H9 (cell line): ENCODE measurements around the gene PTPN11. TPM values are rescaled to one million over a fixed set of nuclear protein-coding genes. Genes with fewer than 3 reads are reported as not detected.

Source experiments
- DNase-seq: peaks from one replicate; pipeline ENCODE4 v3.0.0-alpha.2; 2017
- H2AFZ ChIP-seq: one replicate; pipeline ENCODE4 v1.6.1; 2013; ENCODE audit warnings: mild to moderate bottlenecking, low read length, control low read depth, moderate library complexity
- H2AK5ac ChIP-seq: 2 replicates; pipeline ENCODE4 v1.6.1; 2013; ENCODE audit warnings: low read length, control low read depth, mixed read lengths; ENCODE audit not compliant: insufficient read length
- H2BK120ac ChIP-seq: one replicate; pipeline ENCODE4 v1.6.1; 2013; ENCODE audit warnings: low read depth, mild to moderate bottlenecking, low read length, control low read depth, inconsistent platforms; ENCODE audit not compliant: poor library complexity, severe bottlenecking
- H2BK12ac ChIP-seq: 2 replicates; pipeline ENCODE4 v1.6.1; 2013; ENCODE audit warnings: low read length, control low read depth, mixed read lengths, low read depth; ENCODE audit not compliant: insufficient read length
- H2BK15ac ChIP-seq: 2 replicates; pipeline ENCODE4 v1.6.1; 2013; ENCODE audit warnings: low read depth, low read length, control low read depth
- H2BK20ac ChIP-seq: one replicate; pipeline ENCODE4 v1.6.1; 2013; ENCODE audit warnings: low read depth, mild to moderate bottlenecking, low read length, control low read depth, inconsistent platforms; ENCODE audit not compliant: poor library complexity, severe bottlenecking
- H2BK5ac ChIP-seq: 2 replicates; pipeline ENCODE4 v1.6.1; 2013; ENCODE audit warnings: low read length, control low read depth, mixed read lengths; ENCODE audit not compliant: insufficient read length
- H3K14ac ChIP-seq: 2 replicates; pipeline ENCODE4 v1.6.1; 2013; ENCODE audit warnings: low read length, control low read depth; ENCODE audit not compliant: insufficient read depth
- H3K18ac ChIP-seq: 2 replicates; pipeline ENCODE4 v1.6.1; 2013; ENCODE audit warnings: low read depth, mild to moderate bottlenecking, mixed read lengths, low read length, control low read depth; ENCODE audit not compliant: insufficient read length
- H3K23ac ChIP-seq: 2 replicates; pipeline ENCODE4 v1.6.1; 2013; ENCODE audit warnings: low read length, control low read depth, mixed read lengths, low read depth; ENCODE audit not compliant: insufficient read length
- H3K23me2 ChIP-seq: 2 replicates; pipeline ENCODE4 v1.6.1; 2013; ENCODE audit warnings: low read depth, mild to moderate bottlenecking, mixed read lengths, low read length, control low read depth; ENCODE audit not compliant: insufficient read length, poor library complexity, severe bottlenecking
- H3K27ac ChIP-seq: 2 replicates; pipeline ENCODE4 v1.5.1; 2013; ENCODE audit warnings: low read length, control low read depth, mixed read lengths, low read depth; ENCODE audit not compliant: insufficient read length
- H3K27me3 ChIP-seq: 2 replicates; pipeline ENCODE4 v1.6.1; 2013; ENCODE audit warnings: low read length, control low read depth, inconsistent platforms; ENCODE audit not compliant: insufficient read depth
- H3K4ac ChIP-seq: 2 replicates; pipeline ENCODE4 v1.6.1; 2013; ENCODE audit warnings: low read depth, mild to moderate bottlenecking, control low read depth, inconsistent platforms, low read length, moderate library complexity
- H3K4me1 ChIP-seq: 2 replicates; pipeline ENCODE4 v1.6.1; 2013; ENCODE audit warnings: low read length, control low read depth, inconsistent platforms; ENCODE audit not compliant: insufficient read depth
- H3K4me2 ChIP-seq: 2 replicates; pipeline ENCODE4 v1.6.1; 2013; ENCODE audit warnings: low read length, control low read depth, mixed read lengths; ENCODE audit not compliant: insufficient read length, insufficient read depth
- H3K56ac ChIP-seq: 2 replicates; pipeline ENCODE4 v1.6.1; 2013; ENCODE audit warnings: low read depth, mild to moderate bottlenecking, mixed read lengths, low read length, control low read depth; ENCODE audit not compliant: insufficient read length
- H3K79me1 ChIP-seq: 2 replicates; pipeline ENCODE4 v1.6.1; 2013; ENCODE audit warnings: low read depth, mild to moderate bottlenecking, moderate library complexity, low read length, control low read depth, inconsistent platforms; ENCODE audit not compliant: insufficient read depth, poor library complexity, severe bottlenecking
- H3K79me2 ChIP-seq: 2 replicates; pipeline ENCODE4 v1.6.1; 2013; ENCODE audit warnings: low read length, control low read depth, inconsistent platforms; ENCODE audit not compliant: insufficient read depth
- H3K9ac ChIP-seq: 2 replicates; pipeline ENCODE4 v1.6.1; 2013; ENCODE audit warnings: low read length, control low read depth, mixed read lengths; ENCODE audit not compliant: insufficient read length; ENCODE audit errors: extremely low read depth
- H3K9me3 ChIP-seq: one replicate; pipeline ENCODE4 v1.6.1; 2013; ENCODE audit warnings: low read depth, low read length, inconsistent platforms; ENCODE audit not compliant: control insufficient read depth
- H3T11ph ChIP-seq: one replicate; pipeline ENCODE4 v1.6.1; 2013; ENCODE audit warnings: mild to moderate bottlenecking, low read length, control low read depth, inconsistent platforms
- H4K20me1 ChIP-seq: one replicate; pipeline ENCODE4 v1.6.1; 2013; ENCODE audit not compliant: control insufficient read depth, insufficient read length, insufficient read depth
- H4K5ac ChIP-seq: 2 replicates; pipeline ENCODE4 v1.6.1; 2013; ENCODE audit warnings: low read depth, mild to moderate bottlenecking, mixed read lengths, low read length, control low read depth; ENCODE audit not compliant: insufficient read length
- H4K8ac ChIP-seq: replicated peaks from 2 replicates; pipeline ENCODE4 v1.6.1; 2013; ENCODE audit warnings: low read length, control low read depth, mixed read lengths, low read depth; ENCODE audit not compliant: insufficient read length
- H4K91ac ChIP-seq: 2 replicates; pipeline ENCODE4 v1.6.1; 2013; ENCODE audit warnings: low read depth, mild to moderate bottlenecking, moderate library complexity, mixed read lengths, low read length, control low read depth; ENCODE audit not compliant: insufficient read length
- H3K27ac Mint-ChIP-seq, 3 experiments: 2 replicates in 2 of 3; 3 replicates in 1 of 3; pipeline ENCODE4 v1.8.0; 2020 to 2021; ENCODE audit warnings: mixed read lengths in 3 of 3, mild to moderate bottlenecking in 1 of 3, moderate library complexity in 1 of 3
- H3K27me3 Mint-ChIP-seq: 2 replicates; pipeline ENCODE4 v1.8.0; 2021; ENCODE audit warnings: low read depth, mild to moderate bottlenecking, moderate library complexity, mixed read lengths
- H3K36me3 Mint-ChIP-seq, 3 experiments: 2 replicates in 2 of 3; 3 replicates in 1 of 3; pipeline ENCODE4 v1.8.0; 2020 to 2021; ENCODE audit warnings: low read depth in 3 of 3, mixed read lengths in 3 of 3; ENCODE audit not compliant: insufficient read depth in 1 of 3
- H3K4me1 Mint-ChIP-seq, 2 experiments: 2 replicates each; pipeline ENCODE4 v1.8.0; 2020; ENCODE audit warnings: mixed read lengths in 2 of 2
- H3K4me3 Mint-ChIP-seq, 2 experiments: 2 replicates in 1 of 2; 3 replicates in 1 of 2; pipeline ENCODE4 v1.8.0; 2020 to 2021; ENCODE audit warnings: mild to moderate bottlenecking in 2 of 2, mixed read lengths in 2 of 2, moderate library complexity in 1 of 2
- H3K9me3 Mint-ChIP-seq, 2 experiments: 2 replicates in 1 of 2; 3 replicates in 1 of 2; pipeline ENCODE4 v1.8.0; 2020; ENCODE audit warnings: mild to moderate bottlenecking in 2 of 2, mixed read lengths in 2 of 2, moderate library complexity in 1 of 2
- WGBS: extraction: QIAGEN DNeasy Blood & Tissue Kit; methylation state at CpG from one replicate; pipeline ENCODE4 v1.1.7; 2013; ENCODE audit warnings: missing lambda C conversion rate, low lambda C conversion rate, mixed read lengths; ENCODE audit not compliant: insufficient read length; ENCODE audit errors: extremely low coverage; 5-methylcytosine and 5-hydroxymethylcytosine counted together
- total RNA-seq: library from RNA; stranded (reverse); gene quantifications from 2 replicates; pipeline ENCODE4 v1.2.1, GENCODE V29; 2021
- TF ChIP-seq, protein P1 (sequence below): fragments of 200-600 bp; sonication (generic); conservative IDR thresholded peaks from 3 replicates; pipeline ENCODE4 v1.8.0; 2021; ENCODE audit warnings: antibody characterized with exemption, mild to moderate bottlenecking

The PTPN11 gene
- total RNA-seq, 1 experiment from 2014 or later: 112 TPM

DNA sequence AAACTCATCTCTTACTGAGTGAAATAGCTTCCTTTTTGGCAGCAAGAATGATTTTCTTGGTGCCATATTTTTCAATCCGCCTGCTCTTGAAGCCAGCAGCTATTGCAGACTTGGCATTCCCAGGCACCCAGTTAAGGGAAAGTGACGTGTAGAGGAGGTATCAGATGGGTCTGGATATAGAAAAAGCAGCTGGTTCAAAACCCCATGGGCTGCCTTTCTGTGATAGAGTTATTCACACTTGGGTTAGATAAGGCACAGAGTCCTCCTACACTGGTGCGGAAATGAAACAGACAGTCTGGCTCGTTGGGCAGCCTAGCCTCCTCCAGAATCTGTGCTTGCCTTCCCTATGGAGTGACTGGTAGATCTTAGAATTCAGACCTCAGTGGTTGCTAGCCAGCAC, 62.2 kb downstream of the PTPN11 start:
- H3K23me2 ChIP-seq: no peaks in the 10 kb centered on the region
- H4K5ac ChIP-seq: no peak overlapping the region
- no peak overlapping the region for H4K8ac ChIP-seq
- H2AFZ ChIP-seq: no peak overlapping the region
- H3K4me1 ChIP-seq: no peaks in the 10 kb centered on the region
- no peak overlapping the region for H2AK5ac ChIP-seq
- H3K4ac ChIP-seq: no peak overlapping the region
- H2BK5ac ChIP-seq: no peak overlapping the region
- H3K9ac ChIP-seq: no peak overlapping the region
- TF ChIP-seq, protein P1, sequence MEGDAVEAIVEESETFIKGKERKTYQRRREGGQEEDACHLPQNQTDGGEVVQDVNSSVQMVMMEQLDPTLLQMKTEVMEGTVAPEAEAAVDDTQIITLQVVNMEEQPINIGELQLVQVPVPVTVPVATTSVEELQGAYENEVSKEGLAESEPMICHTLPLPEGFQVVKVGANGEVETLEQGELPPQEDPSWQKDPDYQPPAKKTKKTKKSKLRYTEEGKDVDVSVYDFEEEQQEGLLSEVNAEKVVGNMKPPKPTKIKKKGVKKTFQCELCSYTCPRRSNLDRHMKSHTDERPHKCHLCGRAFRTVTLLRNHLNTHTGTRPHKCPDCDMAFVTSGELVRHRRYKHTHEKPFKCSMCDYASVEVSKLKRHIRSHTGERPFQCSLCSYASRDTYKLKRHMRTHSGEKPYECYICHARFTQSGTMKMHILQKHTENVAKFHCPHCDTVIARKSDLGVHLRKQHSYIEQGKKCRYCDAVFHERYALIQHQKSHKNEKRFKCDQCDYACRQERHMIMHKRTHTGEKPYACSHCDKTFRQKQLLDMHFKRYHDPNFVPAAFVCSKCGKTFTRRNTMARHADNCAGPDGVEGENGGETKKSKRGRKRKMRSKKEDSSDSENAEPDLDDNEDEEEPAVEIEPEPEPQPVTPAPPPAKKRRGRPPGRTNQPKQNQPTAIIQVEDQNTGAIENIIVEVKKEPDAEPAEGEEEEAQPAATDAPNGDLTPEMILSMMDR: no peak
- H2BK15ac ChIP-seq: no peak overlapping the region
- no peak overlapping the region for H4K91ac ChIP-seq
- H3K14ac ChIP-seq: no peak overlapping the region
- Mint-ChIP-seq H3K9me3 (no peaks in the 10 kb centered on the region), H3K27me3 (no peaks in the 10 kb centered on the region), H3K36me3 (peaks cover 46 to 88% (median 75%) of the 10 kb centered on the region in 3 experiments; a peak in 6 of 7 replicates), H3K4me3 (no peak overlapping the region), H3K27ac (no peak overlapping the region), H3K4me1 (no peaks in the 10 kb centered on the region)
- no peak overlapping the region for H3K23ac ChIP-seq
- no peak overlapping the region for H3K4me2 ChIP-seq
- H2BK20ac ChIP-seq: no peak overlapping the region
- H3K56ac ChIP-seq: no peak overlapping the region
- no peak overlapping the region for H2BK120ac ChIP-seq
- H3K79me1 ChIP-seq: no peaks in the 10 kb centered on the region
- no peak overlapping the region for H3K18ac ChIP-seq
- H3K9me3 ChIP-seq: no peaks in the 10 kb centered on the region
- no peaks in the 10 kb centered on the region for H3K79me2 ChIP-seq
- H2BK12ac ChIP-seq: no peak overlapping the region
- H3K27me3 ChIP-seq: no peaks in the 10 kb centered on the region
- no peak for DNase-seq
- H3T11ph ChIP-seq: no peak overlapping the region
- no CpG with 5 or more reads among the region's 4 CpGs for WGBS
- no peaks in the 10 kb centered on the region for H4K20me1 ChIP-seq
- no peak overlapping the region for H3K27ac ChIP-seq
